Smooth muscle cell (in vitro differentiated cells): ENCODE results near the gene BHLHE40. TPM values are rescaled to one million over a fixed set of nuclear protein-coding genes. Genes with fewer than 3 reads are reported as not detected.

ENCODE experiments used
- DNase-seq: peaks from one replicate; lab custom pipeline; 2025; ENCODE audit not compliant: unreplicated experiment; lab: John Stamatoyannopoulos, UW
- H2AFZ ChIP-seq: fragments of 200-600 bp; sonication (generic); 2 replicates; pipeline ENCODE4 v1.6.0; 2016; ENCODE audit warnings: antibody characterized with exemption, low read depth, mild to moderate bottlenecking
- H3F3A ChIP-seq: fragments of 200-600 bp; sonication (generic); 2 replicates; pipeline ENCODE4 v1.6.0; 2017; ENCODE audit warnings: antibody characterized with exemption, low read depth
- H3K27ac ChIP-seq: fragments of 200-600 bp; sonication (generic); 2 replicates; pipeline ENCODE4 v1.5.1; 2016; ENCODE audit warnings: low read depth, mild to moderate bottlenecking
- H3K27me3 ChIP-seq: fragments of 200-600 bp; sonication (generic); 2 replicates; pipeline ENCODE4 v1.6.1; 2016; ENCODE audit warnings: low read depth, mild to moderate bottlenecking
- H3K36me3 ChIP-seq: fragments of 200-600 bp; sonication (generic); 2 replicates; pipeline ENCODE4 v1.5.1; 2016; ENCODE audit warnings: low read depth
- H3K4me1 ChIP-seq: fragments of 200-600 bp; sonication (generic); 2 replicates; pipeline ENCODE4 v1.5.1; 2016; ENCODE audit warnings: low read depth
- H3K4me2 ChIP-seq: fragments of 200-600 bp; sonication (generic); 2 replicates; pipeline ENCODE4 v1.6.0; 2016; ENCODE audit warnings: mild to moderate bottlenecking
- H3K4me3 ChIP-seq: fragments of 200-600 bp; sonication (generic); 2 replicates; pipeline ENCODE4 v1.5.1; 2016; ENCODE audit warnings: mild to moderate bottlenecking
- H3K79me2 ChIP-seq: fragments of 200-600 bp; sonication (generic); 2 replicates; pipeline ENCODE4 v1.6.0; 2016; ENCODE audit warnings: low read depth, mild to moderate bottlenecking
- H3K9ac ChIP-seq: fragments of 200-600 bp; sonication (generic); 2 replicates; pipeline ENCODE4 v1.6.0; 2016; ENCODE audit warnings: low read depth
- H3K9me3 ChIP-seq: fragments of 200-600 bp; sonication (generic); replicated peaks from 2 replicates; pipeline ENCODE4 v1.5.1; 2016; ENCODE audit warnings: low read depth
- H4K20me1 ChIP-seq: fragments of 200-600 bp; sonication (generic); 2 replicates; pipeline ENCODE4 v1.6.0; 2016; ENCODE audit warnings: low read depth
- WGBS: methylation state at CpG from one replicate; pipeline ENCODE4 v1.1.7; 2016; ENCODE audit warnings: low lambda C conversion rate; 5-methylcytosine and 5-hydroxymethylcytosine counted together
- polyA plus RNA-seq: library from polyadenylated mRNA; unstranded; fragments of >200 nt; fragmentation: Nextera tagmentation; extraction: Ambion mirVana; gene quantifications from 2 replicates; pipeline ENCODE4 v1.2.1, GENCODE V29; 2016
- total RNA-seq: library from RNA; depleted of rRNA; stranded (reverse); fragments of >200 nt; gene quantifications from 2 replicates; pipeline ENCODE4 v1.2.3, GENCODE V29; 2014
- TF ChIP-seq, protein P1 (sequence below): fragments of 200-600 bp; sonication (generic); IDR thresholded peaks from 2 replicates; pipeline ENCODE4 v1.5.1; 2017; ENCODE audit warnings: borderline replicate concordance, mild to moderate bottlenecking, antibody characterized with exemption; ENCODE audit not compliant: insufficient read depth, poor library complexity, severe bottlenecking

The BHLHE40 gene
- total and polyA plus RNA-seq, 2 experiments from 2014 or later = 195 to 209 TPM

GRCh38 chr3:4996223-4996765 is 17.1 kb downstream of the BHLHE40 start:
- Histone ChIP-seq H3K4me2 (peak overlapping the region; percentile 32), H3K27me3 (no peaks in the 10 kb centered on the region), H2AFZ (no peak overlapping the region), H3K4me1 (peaks cover 3% of the 10 kb centered on the region), H3K27ac (peak overlapping the region; percentile 100), H3K36me3 (no peaks in the 10 kb centered on the region), H3K9me3 (no peaks in the 10 kb centered on the region), H3F3A (peaks cover 12% of the 10 kb centered on the region), H3K9ac (peak overlapping the region; percentile 98), H3K79me2 (no peaks in the 10 kb centered on the region), H4K20me1 (no peaks in the 10 kb centered on the region), H3K4me3 (no peak overlapping the region)
- no peak for DNase-seq
- TF ChIP-seq, protein P1, sequence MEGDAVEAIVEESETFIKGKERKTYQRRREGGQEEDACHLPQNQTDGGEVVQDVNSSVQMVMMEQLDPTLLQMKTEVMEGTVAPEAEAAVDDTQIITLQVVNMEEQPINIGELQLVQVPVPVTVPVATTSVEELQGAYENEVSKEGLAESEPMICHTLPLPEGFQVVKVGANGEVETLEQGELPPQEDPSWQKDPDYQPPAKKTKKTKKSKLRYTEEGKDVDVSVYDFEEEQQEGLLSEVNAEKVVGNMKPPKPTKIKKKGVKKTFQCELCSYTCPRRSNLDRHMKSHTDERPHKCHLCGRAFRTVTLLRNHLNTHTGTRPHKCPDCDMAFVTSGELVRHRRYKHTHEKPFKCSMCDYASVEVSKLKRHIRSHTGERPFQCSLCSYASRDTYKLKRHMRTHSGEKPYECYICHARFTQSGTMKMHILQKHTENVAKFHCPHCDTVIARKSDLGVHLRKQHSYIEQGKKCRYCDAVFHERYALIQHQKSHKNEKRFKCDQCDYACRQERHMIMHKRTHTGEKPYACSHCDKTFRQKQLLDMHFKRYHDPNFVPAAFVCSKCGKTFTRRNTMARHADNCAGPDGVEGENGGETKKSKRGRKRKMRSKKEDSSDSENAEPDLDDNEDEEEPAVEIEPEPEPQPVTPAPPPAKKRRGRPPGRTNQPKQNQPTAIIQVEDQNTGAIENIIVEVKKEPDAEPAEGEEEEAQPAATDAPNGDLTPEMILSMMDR = no peak
- WGBS = 44% methylated on average over 8 of the region's 8 CpGs

GRCh38 chr3:4996771-4997291 is 17.6 kb downstream of the BHLHE40 start:
- Histone ChIP-seq H3K9me3 (no peaks in the 10 kb centered on the region), H3K4me2 (peak overlapping the region; percentile 32), H3K9ac (peak overlapping the region; percentile 98), H2AFZ (no peak overlapping the region), H3K36me3 (no peaks in the 10 kb centered on the region), H3F3A (peaks cover 18% of the 10 kb centered on the region), H3K4me3 (no peak overlapping the region), H4K20me1 (no peaks in the 10 kb centered on the region), H3K4me1 (peaks cover 3% of the 10 kb centered on the region), H3K27ac (peak overlapping the region; percentile 100), H3K79me2 (no peaks in the 10 kb centered on the region), H3K27me3 (no peaks in the 10 kb centered on the region)
- WGBS = 74% methylated on average over 11 of the region's 11 CpGs
- DNase-seq = no peak
- TF ChIP-seq, protein P1 = no peak

DNA sequence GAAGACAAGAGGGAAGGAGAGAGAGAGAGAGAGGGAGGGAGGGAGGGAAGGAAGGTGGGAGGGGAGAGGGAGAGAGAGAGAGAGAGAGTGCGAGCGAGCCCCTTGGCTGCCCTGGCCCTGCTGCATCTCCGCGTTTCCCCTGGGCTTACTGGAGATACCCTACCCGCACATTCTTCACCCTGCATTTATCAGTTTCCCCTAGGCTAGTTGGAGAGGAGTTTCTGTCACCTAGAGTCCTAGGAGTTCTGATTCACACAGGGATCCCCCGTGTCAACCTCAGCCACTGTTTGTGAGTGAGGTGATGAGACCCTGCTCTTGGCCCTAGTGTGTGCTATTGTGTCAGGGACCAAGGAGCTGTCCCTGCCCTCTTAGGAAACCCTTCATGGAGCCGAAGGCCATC is 18.7 kb downstream of the BHLHE40 start:
- no peak for DNase-seq
- H3K36me3 ChIP-seq = no peaks in the 10 kb centered on the region
- H3K4me2 ChIP-seq = no peak overlapping the region
- peaks cover 3% of the 10 kb centered on the region for H3K4me1 ChIP-seq
- H3K27ac ChIP-seq = no peak overlapping the region
- TF ChIP-seq, protein P1 = no peak
- H3F3A ChIP-seq = peaks cover 27% of the 10 kb centered on the region
- H3K9ac ChIP-seq = no peak overlapping the region
- no peak overlapping the region for H3K4me3 ChIP-seq
- no peaks in the 10 kb centered on the region for H3K79me2 ChIP-seq
- no peak overlapping the region for H2AFZ ChIP-seq
- no peaks in the 10 kb centered on the region for H3K9me3 ChIP-seq
- WGBS = 86% methylated on average over 5 of the region's 7 CpGs
- H3K27me3 ChIP-seq = no peaks in the 10 kb centered on the region
- no peaks in the 10 kb centered on the region for H4K20me1 ChIP-seq

DNA sequence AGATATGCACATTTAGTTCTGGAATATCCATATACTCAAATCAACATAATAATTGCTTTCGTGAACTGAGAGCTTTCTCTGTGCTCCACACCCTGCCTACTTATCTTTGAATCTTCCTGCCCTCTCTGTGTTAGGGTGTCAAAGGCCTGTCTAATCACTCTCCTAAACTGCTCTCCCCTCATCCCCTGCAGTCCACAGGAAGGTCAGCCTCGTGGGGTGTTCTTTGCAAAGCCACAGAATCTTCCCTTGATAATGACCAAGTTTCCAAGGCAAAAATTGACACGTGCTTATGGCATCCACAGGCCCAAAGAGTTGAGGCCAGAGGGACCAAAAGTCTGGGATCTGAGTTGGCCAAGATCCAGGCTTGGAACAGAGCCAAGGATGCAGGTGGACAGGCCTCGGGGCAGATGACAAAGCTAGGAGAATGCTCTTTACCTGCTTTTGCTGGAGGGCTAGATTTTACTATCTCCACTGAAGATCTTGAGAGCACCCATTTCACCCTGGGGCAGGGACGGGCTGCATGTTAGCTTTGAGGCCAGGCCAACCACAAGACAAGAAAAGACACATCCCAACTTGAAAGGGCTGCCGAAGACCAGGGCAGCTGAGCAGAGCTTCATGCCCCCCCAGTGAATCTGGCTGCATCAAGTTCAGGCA is 20.4 kb downstream of the BHLHE40 start:
- no peak overlapping the region for H2AFZ ChIP-seq
- no peak overlapping the region for H3K9ac ChIP-seq
- peaks cover 3% of the 10 kb centered on the region for H3K4me1 ChIP-seq
- H3K36me3 ChIP-seq = no peaks in the 10 kb centered on the region
- H3F3A ChIP-seq = peaks cover 23% of the 10 kb centered on the region
- no peak for DNase-seq
- H4K20me1 ChIP-seq = no peaks in the 10 kb centered on the region
- H3K4me3 ChIP-seq = no peak overlapping the region
- WGBS = 52% methylated on average over 6 of the region's 6 CpGs
- H3K79me2 ChIP-seq = no peaks in the 10 kb centered on the region
- no peaks in the 10 kb centered on the region for H3K9me3 ChIP-seq
- no peaks in the 10 kb centered on the region for H3K27me3 ChIP-seq
- H3K27ac ChIP-seq = peak overlapping the region; percentile 58
- TF ChIP-seq, protein P1 = no peak
- H3K4me2 ChIP-seq = no peak overlapping the region
